ENCODE measurements around the gene ZMIZ1. TPM values are rescaled to one million over a fixed set of nuclear protein-coding genes. Genes with fewer than 3 reads are reported as not detected.

Gene ZMIZ1
- total and polyA plus RNA-seq, 2 experiments from 2014 or later: 9.2 to 30.9 TPM

DNA sequence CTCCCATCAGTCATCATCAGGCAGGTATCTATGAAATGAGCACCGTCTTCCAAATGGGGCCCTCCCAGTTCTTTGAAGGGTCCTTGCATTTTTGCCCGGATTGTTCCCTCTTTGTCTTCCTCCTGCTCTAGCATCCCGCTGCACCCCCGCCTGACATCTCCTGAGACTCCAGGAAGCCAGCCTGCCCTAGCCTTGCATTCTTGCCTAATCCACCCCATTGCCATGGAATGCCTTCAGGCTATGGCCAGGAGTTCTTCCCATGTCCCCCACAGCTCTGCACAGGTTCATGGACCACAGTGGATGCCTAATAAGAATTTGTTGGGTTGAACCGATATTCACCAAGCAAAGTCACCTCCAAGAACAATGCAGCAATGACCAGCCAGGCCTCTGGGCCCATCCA, 62.1 kb downstream of the ZMIZ1 start:
- peak overlapping the region; percentile 58 for H3K27ac Mint-ChIP-seq
- peaks cover 80% of the 10 kb centered on the region for H3K4me1 Mint-ChIP-seq
- TF ChIP-seq ZNF462 (CRISPR knock-in tag; IDR thresholded peaks at IDR 0.05): peak; percentile 37; the same call in 1 of the 2 replicates
- no peak for TF ChIP-seq CTCF (conservative IDR thresholded peaks at IDR 0.05; ENCODE audit: low read depth in 2 of 2)
- no peaks in the 10 kb centered on the region for H3K9me3 Mint-ChIP-seq
- H3K79me2 ChIP-seq (replicated peaks; ENCODE audit: insufficient read depth): peaks cover 25% of the 10 kb centered on the region
- H4K20me1 ChIP-seq (replicated peaks; ENCODE audit: insufficient read depth): no peaks in the 10 kb centered on the region
- H3F3A ChIP-seq (replicated peaks; ENCODE audit: low read depth): no peaks in the 10 kb centered on the region
- H2AFZ ChIP-seq: no peak overlapping the region
- DNase-seq (ENCODE audit: low spot score) (peak; percentile 62), ATAC-seq (peak; percentile 4)
- no peak overlapping the region for H3K27ac ChIP-seq (ENCODE audit: low read depth)
- peak overlapping the region; percentile 35; the same call in 1 of the 3 replicates for H3K4me3 Mint-ChIP-seq
- peaks cover 26% of the 10 kb centered on the region for H3K27me3 Mint-ChIP-seq (ENCODE audit: insufficient read depth, low read depth, poor library complexity)
- no peaks in the 10 kb centered on the region for H3K9me2 ChIP-seq (ENCODE audit: insufficient read depth)
- H3K4me1 ChIP-seq (ENCODE audit: insufficient read depth): peaks cover 69% of the 10 kb centered on the region
- H3K36me3 ChIP-seq (ENCODE audit: insufficient read depth): no peaks in the 10 kb centered on the region
- no peaks in the 10 kb centered on the region for H3K36me3 Mint-ChIP-seq (ENCODE audit: low read depth)
- H3K4me3 ChIP-seq: no peak overlapping the region
- no peaks in the 10 kb centered on the region for H3K27me3 ChIP-seq (ENCODE audit: insufficient read depth)
- peak overlapping the region; percentile 34 for H3K4me2 ChIP-seq

All from GM23338 (cell line).